Liver (tissue), 9 donors: ENCODE results near the gene USP24. TPM values are rescaled to one million over a fixed set of nuclear protein-coding genes. Genes with fewer than 3 reads are reported as not detected.
A peak's percentile ranks its signal among the peaks of the same experiment; 100 is the strongest.

Source experiments
- DNase-seq: peaks from one replicate; pipeline ENCODE4 v3.0.0-alpha.2; 2017; ENCODE audit warnings: low spot score
- H3K27ac ChIP-seq, 2 donors: one replicate each; pipeline ENCODE4 v1.7.0; 2013; ENCODE audit warnings: inconsistent platforms in 2 of 2, low read length in 2 of 2, control low read depth in 1 of 2, low read depth in 1 of 2, mild to moderate bottlenecking in 1 of 2
- H3K27me3 ChIP-seq, 4 donors: one replicate each; pipeline versions ENCODE4 v1.6.1 to v1.7.0; 2013; ENCODE audit warnings: low read length in 3 of 4, inconsistent platforms in 1 of 4, mild to moderate bottlenecking in 1 of 4, moderate library complexity in 1 of 4; ENCODE audit not compliant: control insufficient read depth in 4 of 4, insufficient read depth in 4 of 4
- H3K36me3 ChIP-seq, 4 donors: one replicate each; pipeline versions ENCODE4 v1.6.1 to v1.7.0; 2013; ENCODE audit warnings: low read length in 3 of 4, mild to moderate bottlenecking in 3 of 4, low read depth in 1 of 4, moderate library complexity in 1 of 4; ENCODE audit not compliant: control insufficient read depth in 4 of 4, insufficient read depth in 3 of 4
- H3K4me1 ChIP-seq, 4 donors: one replicate each; pipeline versions ENCODE4 v1.6.1 to v1.7.0; 2013; ENCODE audit warnings: low read length in 3 of 4, mild to moderate bottlenecking in 3 of 4, moderate library complexity in 1 of 4; ENCODE audit not compliant: control insufficient read depth in 4 of 4, insufficient read depth in 4 of 4
- H3K4me3 ChIP-seq, 3 donors: one replicate each; pipeline versions ENCODE4 v1.6.1 to v1.7.0; 2013; ENCODE audit warnings: low read length in 3 of 3, control low read depth in 1 of 3, low read depth in 1 of 3, mild to moderate bottlenecking in 1 of 3
- H3K9ac ChIP-seq, 2 donors: one replicate each; pipeline ENCODE4 v1.7.0; 2013; ENCODE audit warnings: low read length in 2 of 2, mild to moderate bottlenecking in 2 of 2, moderate library complexity in 2 of 2, control low read depth in 1 of 2, low read depth in 1 of 2
- H3K9me3 ChIP-seq, 4 donors: one replicate each; pipeline versions ENCODE4 v1.6.1 to v1.7.0; 2013; ENCODE audit warnings: low read length in 3 of 4; ENCODE audit not compliant: control insufficient read depth in 4 of 4
- EGR1 ChIP-seq, 2 donors: IDR thresholded peaks; 2 replicates each; pipeline ENCODE4 v1.6.1; 2016 to 2018; ENCODE audit warnings: antibody characterized with exemption in 2 of 2, low read depth in 2 of 2
- FOXA1 ChIP-seq: IDR thresholded peaks from 2 replicates; pipeline ENCODE4 v1.6.1; 2016; ENCODE audit warnings: antibody characterized with exemption
- FOXA2 ChIP-seq: IDR thresholded peaks from 2 replicates; pipeline ENCODE4 v1.6.1; 2016; ENCODE audit warnings: antibody characterized with exemption
- GABPA ChIP-seq, 2 donors: IDR thresholded peaks in 1 of 2; conservative IDR thresholded peaks in 1 of 2; 2 replicates each; pipeline ENCODE4 v1.6.1; 2016; ENCODE audit warnings: antibody characterized with exemption in 2 of 2, mild to moderate bottlenecking in 1 of 2, moderate library complexity in 1 of 2
- HNF4G ChIP-seq: IDR thresholded peaks from 2 replicates; pipeline ENCODE4 v1.6.1; 2016; ENCODE audit warnings: antibody characterized with exemption
- JUND ChIP-seq, 2 donors: IDR thresholded peaks; 2 replicates each; pipeline ENCODE4 v1.6.1; 2016; ENCODE audit warnings: antibody characterized with exemption in 2 of 2
- NR2F2 ChIP-seq: IDR thresholded peaks from 2 replicates; pipeline ENCODE4 v1.6.1; 2016; ENCODE audit warnings: antibody characterized with exemption
- RAD21 ChIP-seq, 2 donors: IDR thresholded peaks; 2 replicates each; pipeline ENCODE4 v1.6.1; 2016; ENCODE audit warnings: antibody characterized with exemption in 2 of 2, mild to moderate bottlenecking in 2 of 2
- SP1 ChIP-seq: IDR thresholded peaks from 2 replicates; pipeline ENCODE4 v1.6.1; 2018; ENCODE audit warnings: antibody characterized with exemption, mild to moderate bottlenecking
- TAF1 ChIP-seq: conservative IDR thresholded peaks from 2 replicates; pipeline ENCODE4 v1.6.1; 2016; ENCODE audit warnings: antibody characterized with exemption, mild to moderate bottlenecking
- YY1 ChIP-seq: IDR thresholded peaks from 2 replicates; pipeline ENCODE4 v1.6.1; 2016; ENCODE audit warnings: antibody characterized with exemption, mild to moderate bottlenecking
- WGBS: extraction: QIAGEN DNeasy Blood & Tissue Kit; methylation state at CpG from one replicate; pipeline ENCODE4 v1.1.7; 2013; 5-methylcytosine and 5-hydroxymethylcytosine counted together
- polyA plus RNA-seq, 2 donors: library from polyadenylated mRNA; stranded (reverse) in 1 of 2; unstranded in 1 of 2; fragments of 200-250 nt in 1 of 2; fragments of >200 nt in 1 of 2; fragmentation: Nextera tagmentation in 1 of 2; extraction: Ambion mirVana in 1 of 2; gene quantifications; one replicate each; pipeline versions ENCODE4 v1.2.1 to v1.2.3, GENCODE V29; 2013 to 2015
- total RNA-seq, 2 donors: library from RNA; depleted of rRNA; stranded (reverse); fragments of >200 nt; gene quantifications; one replicate each; pipeline ENCODE4 v1.2.3, GENCODE V29; 2014
- TF ChIP-seq, protein P1 (sequence below): fragments of 150-350 bp; IDR thresholded peaks from 2 replicates; pipeline ENCODE4 v1.5.1; 2017; ENCODE audit warnings: improper control_type of control experiment, low read depth, low read length; ENCODE audit not compliant: missing input control
- TF ChIP-seq, protein P2 (sequence below): IDR thresholded peaks from 2 replicates; pipeline ENCODE4 v1.6.1; 2016; ENCODE audit warnings: antibody characterized with exemption
- TF ChIP-seq, protein P3 (sequence below): IDR thresholded peaks from 2 replicates; pipeline ENCODE4 v1.6.1; 2016; ENCODE audit warnings: antibody characterized with exemption, mild to moderate bottlenecking
- TF ChIP-seq, protein P4 (sequence below): IDR thresholded peaks from 2 replicates; pipeline ENCODE4 v1.6.1; 2016; ENCODE audit warnings: antibody characterized with exemption
- donor health status: healthy.
- donor health status: healthy.
- donor health status: healthy.
- donor health status: healthy.
- donor health status: healthy.

The USP24 gene
- total and polyA plus RNA-seq, 4 donors, result 7.0 to 75.8 (median 20.3) TPM

DNA sequence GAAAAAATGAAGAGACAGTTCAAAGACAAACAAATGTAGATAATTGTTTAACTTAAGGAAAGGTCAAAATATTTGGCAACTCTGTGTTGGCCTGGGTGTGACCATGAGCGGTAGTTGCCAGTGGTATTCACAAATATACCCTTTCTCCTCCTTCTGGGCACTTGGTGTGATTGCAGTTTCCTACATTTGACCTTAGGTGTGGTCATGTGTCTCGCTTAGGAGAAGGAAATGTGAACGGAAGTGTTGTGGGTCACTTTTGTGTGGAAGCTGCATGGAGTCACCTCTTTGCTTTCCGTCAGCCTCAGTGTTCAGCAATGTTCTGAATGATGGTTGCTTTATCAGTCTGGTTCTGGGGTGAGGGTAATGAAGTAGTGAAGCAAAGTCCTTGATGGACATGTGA lies 179.3 kb downstream of the USP24 start (continued):
- TF ChIP-seq, protein P1, sequence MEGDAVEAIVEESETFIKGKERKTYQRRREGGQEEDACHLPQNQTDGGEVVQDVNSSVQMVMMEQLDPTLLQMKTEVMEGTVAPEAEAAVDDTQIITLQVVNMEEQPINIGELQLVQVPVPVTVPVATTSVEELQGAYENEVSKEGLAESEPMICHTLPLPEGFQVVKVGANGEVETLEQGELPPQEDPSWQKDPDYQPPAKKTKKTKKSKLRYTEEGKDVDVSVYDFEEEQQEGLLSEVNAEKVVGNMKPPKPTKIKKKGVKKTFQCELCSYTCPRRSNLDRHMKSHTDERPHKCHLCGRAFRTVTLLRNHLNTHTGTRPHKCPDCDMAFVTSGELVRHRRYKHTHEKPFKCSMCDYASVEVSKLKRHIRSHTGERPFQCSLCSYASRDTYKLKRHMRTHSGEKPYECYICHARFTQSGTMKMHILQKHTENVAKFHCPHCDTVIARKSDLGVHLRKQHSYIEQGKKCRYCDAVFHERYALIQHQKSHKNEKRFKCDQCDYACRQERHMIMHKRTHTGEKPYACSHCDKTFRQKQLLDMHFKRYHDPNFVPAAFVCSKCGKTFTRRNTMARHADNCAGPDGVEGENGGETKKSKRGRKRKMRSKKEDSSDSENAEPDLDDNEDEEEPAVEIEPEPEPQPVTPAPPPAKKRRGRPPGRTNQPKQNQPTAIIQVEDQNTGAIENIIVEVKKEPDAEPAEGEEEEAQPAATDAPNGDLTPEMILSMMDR, result peak; percentile 38
- TF ChIP-seq TAF1, result no peak
- peak in 1 of 2 donors; percentile 65 for TF ChIP-seq RAD21 (IDR thresholded peaks at IDR 0.05)
- peak in 1 of 2 donors; percentile 31 for TF ChIP-seq JUND (IDR thresholded peaks at IDR 0.05)
- no peak for TF ChIP-seq HNF4G
- TF ChIP-seq NR2F2, result peak; percentile 27
- no peak for TF ChIP-seq EGR1 (IDR thresholded peaks at IDR 0.05; ENCODE audit: low read depth in 2 of 2)

DNA sequence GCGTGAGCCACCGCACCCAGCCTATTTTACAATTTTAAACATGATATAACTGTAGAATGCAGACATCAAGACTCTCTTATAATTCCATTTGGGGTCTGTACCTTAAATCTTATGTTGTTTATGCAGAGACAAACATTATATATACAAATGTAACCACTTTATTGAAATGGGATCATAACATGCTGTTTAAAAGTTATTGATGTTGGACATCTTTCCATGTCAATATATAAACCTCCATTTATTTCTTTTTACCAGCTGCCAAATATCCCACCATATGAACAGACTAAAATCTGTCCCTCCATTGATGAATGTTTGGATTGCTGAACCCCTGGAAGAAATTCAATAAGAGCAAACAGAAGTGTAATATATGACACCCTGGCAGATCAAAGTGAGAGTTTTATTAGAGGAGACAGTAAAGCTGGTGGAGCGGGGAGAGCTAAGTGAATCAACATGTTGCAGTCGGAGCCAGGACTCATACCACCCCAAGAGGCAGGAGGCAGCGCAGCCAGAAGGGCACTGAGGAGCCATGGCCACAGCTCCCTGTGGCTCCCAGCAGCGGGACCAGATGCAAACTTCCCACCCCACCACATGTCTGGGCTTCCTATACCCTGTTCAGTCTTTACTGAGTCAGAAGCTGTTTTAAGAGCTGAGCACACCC lies 180.6 kb downstream of the USP24 start:
- H3K36me3 ChIP-seq, result no peaks in the 10 kb centered on the region
- WGBS, result 93% methylated on average over 6 of the region's 6 CpGs
- no peaks in the 10 kb centered on the region for H3K27me3 ChIP-seq
- H3K9me3 ChIP-seq, result no peaks in the 10 kb centered on the region
- H3K9ac ChIP-seq, result no peak overlapping the region
- DNase-seq, result no peak
- H3K4me3 ChIP-seq, result no peak overlapping the region
- TF ChIP-seq FOXA1 (no peak), NR2F2 (no peak), GABPA (IDR thresholded peaks at IDR 0.05 in 1 of 2, conservative IDR thresholded peaks at IDR 0.05 in 1 of 2) (no peak), FOXA2 (no peak)
- TF ChIP-seq, protein P2, sequence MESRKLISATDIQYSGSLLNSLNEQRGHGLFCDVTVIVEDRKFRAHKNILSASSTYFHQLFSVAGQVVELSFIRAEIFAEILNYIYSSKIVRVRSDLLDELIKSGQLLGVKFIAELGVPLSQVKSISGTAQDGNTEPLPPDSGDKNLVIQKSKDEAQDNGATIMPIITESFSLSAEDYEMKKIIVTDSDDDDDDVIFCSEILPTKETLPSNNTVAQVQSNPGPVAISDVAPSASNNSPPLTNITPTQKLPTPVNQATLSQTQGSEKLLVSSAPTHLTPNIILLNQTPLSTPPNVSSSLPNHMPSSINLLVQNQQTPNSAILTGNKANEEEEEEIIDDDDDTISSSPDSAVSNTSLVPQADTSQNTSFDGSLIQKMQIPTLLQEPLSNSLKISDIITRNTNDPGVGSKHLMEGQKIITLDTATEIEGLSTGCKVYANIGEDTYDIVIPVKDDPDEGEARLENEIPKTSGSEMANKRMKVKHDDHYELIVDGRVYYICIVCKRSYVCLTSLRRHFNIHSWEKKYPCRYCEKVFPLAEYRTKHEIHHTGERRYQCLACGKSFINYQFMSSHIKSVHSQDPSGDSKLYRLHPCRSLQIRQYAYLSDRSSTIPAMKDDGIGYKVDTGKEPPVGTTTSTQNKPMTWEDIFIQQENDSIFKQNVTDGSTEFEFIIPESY, result no peak
- TF ChIP-seq, protein P3, sequence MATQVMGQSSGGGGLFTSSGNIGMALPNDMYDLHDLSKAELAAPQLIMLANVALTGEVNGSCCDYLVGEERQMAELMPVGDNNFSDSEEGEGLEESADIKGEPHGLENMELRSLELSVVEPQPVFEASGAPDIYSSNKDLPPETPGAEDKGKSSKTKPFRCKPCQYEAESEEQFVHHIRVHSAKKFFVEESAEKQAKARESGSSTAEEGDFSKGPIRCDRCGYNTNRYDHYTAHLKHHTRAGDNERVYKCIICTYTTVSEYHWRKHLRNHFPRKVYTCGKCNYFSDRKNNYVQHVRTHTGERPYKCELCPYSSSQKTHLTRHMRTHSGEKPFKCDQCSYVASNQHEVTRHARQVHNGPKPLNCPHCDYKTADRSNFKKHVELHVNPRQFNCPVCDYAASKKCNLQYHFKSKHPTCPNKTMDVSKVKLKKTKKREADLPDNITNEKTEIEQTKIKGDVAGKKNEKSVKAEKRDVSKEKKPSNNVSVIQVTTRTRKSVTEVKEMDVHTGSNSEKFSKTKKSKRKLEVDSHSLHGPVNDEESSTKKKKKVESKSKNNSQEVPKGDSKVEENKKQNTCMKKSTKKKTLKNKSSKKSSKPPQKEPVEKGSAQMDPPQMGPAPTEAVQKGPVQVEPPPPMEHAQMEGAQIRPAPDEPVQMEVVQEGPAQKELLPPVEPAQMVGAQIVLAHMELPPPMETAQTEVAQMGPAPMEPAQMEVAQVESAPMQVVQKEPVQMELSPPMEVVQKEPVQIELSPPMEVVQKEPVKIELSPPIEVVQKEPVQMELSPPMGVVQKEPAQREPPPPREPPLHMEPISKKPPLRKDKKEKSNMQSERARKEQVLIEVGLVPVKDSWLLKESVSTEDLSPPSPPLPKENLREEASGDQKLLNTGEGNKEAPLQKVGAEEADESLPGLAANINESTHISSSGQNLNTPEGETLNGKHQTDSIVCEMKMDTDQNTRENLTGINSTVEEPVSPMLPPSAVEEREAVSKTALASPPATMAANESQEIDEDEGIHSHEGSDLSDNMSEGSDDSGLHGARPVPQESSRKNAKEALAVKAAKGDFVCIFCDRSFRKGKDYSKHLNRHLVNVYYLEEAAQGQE, result no peak
- TF ChIP-seq, protein P4, sequence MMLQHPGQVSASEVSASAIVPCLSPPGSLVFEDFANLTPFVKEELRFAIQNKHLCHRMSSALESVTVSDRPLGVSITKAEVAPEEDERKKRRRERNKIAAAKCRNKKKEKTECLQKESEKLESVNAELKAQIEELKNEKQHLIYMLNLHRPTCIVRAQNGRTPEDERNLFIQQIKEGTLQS, result no peak
- peaks cover 15 to 60% (median 42%) of the 10 kb centered on the region in 4 donors for H3K4me1 ChIP-seq
- no peak overlapping the region for H3K27ac ChIP-seq

DNA sequence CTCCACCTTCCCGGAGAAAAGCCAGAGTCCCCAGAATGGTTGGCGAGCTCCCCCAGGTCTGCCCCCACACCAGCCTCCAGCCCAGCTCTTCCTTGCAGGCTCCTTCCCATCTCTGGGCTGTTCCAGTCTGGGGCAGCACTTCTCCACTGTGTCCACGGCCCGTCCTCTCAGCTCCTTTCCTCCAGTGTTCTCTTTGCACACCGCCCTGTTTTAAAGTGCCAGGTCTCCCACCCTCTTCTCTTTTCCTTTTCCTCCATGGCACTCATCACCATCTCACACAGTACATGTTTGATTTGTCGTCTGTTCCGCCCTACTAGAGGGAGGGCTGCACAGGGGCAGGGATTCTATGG lies 181.9 kb downstream of the USP24 start:
- Histone ChIP-seq H3K27me3 (no peaks in the 10 kb centered on the region), H3K9me3 (no peaks in the 10 kb centered on the region), H3K4me3 (peak overlapping the region; percentile 6 to 53 (median 39)), H3K4me1 (peaks cover 14 to 48% (median 32%) of the 10 kb centered on the region in 4 donors), H3K9ac (peak overlapping the region in 1 of 2 donors; percentile 31), H3K36me3 (no peaks in the 10 kb centered on the region), H3K27ac (peak overlapping the region; percentile 76 to 81)
- DNase-seq, result no peak
- 61% methylated on average over 7 of the region's 7 CpGs for WGBS
- TF ChIP-seq, protein P2, result no peak
- TF ChIP-seq GABPA (IDR thresholded peaks at IDR 0.05 in 1 of 2, conservative IDR thresholded peaks at IDR 0.05 in 1 of 2) (no peak), FOXA1 (no peak), RAD21 (IDR thresholded peaks at IDR 0.05) (no peak), HNF4G (no peak), YY1 (no peak), EGR1 (IDR thresholded peaks at IDR 0.05; ENCODE audit: low read depth in 2 of 2) (no peak), TAF1 (no peak), SP1 (no peak)
- TF ChIP-seq, protein P3, result no peak
